Stomach (tissue), 9 donors: ENCODE results near the gene SETX. TPM values are rescaled to one million over a fixed set of nuclear protein-coding genes. Genes with fewer than 3 reads are reported as not detected.

Experiments used
- DNase-seq, 2 donors: peaks; one replicate each; pipeline versions ENCODE4 v3.0.0 to v3.0.0-alpha.2; 2013 to 2019
- H3K27ac ChIP-seq, 5 donors: fragments of 200-600 bp in 4 of 5; sonication (generic) in 4 of 5; one replicate each; pipeline ENCODE4 v1.5.1; 2013 to 2019; ENCODE audit warnings: mild to moderate bottlenecking in 1 of 5, moderate library complexity in 1 of 5
- H3K27me3 ChIP-seq, 3 donors: fragments of 200-600 bp; sonication (generic); one replicate each; pipeline ENCODE4 v1.5.1; 2017 to 2019; ENCODE audit warnings: mixed run types in 1 of 3
- H3K36me3 ChIP-seq, 4 donors: fragments of 200-600 bp; sonication (generic); 1 replicate in 3 of 4; 2 replicates in 1 of 4; pipeline ENCODE4 v1.5.1; 2016 to 2019
- H3K4me1 ChIP-seq, 4 donors: fragments of 200-600 bp; sonication (generic); one replicate each; pipeline ENCODE4 v1.5.1; 2016 to 2019
- H3K4me3 ChIP-seq, 4 donors: fragments of 200-600 bp; sonication (generic) in 3 of 4; one replicate each; pipeline ENCODE4 v1.5.1; 2016 to 2019; ENCODE audit warnings: mild to moderate bottlenecking in 1 of 4
- H3K9me3 ChIP-seq, 4 donors: fragments of 200-600 bp; sonication (generic); one replicate each; pipeline ENCODE4 v1.5.1; 2016 to 2019
- CTCF ChIP-seq, 7 experiments: fragments of 450-650 bp in 4 of 7; fragments of 200-600 bp in 3 of 7; sonication (generic) in 3 of 7; IDR thresholded peaks; one replicate each; pipeline ENCODE4 v1.5.1; 2016 to 2019; ENCODE audit warnings: antibody characterized with exemption in 7 of 7, control low read depth in 2 of 7, mild to moderate bottlenecking in 1 of 7
- EP300 ChIP-seq: sonication (generic); formaldehyde crosslinking; IDR thresholded peaks from one replicate; pipeline ENCODE4 v1.6.1; 2017; ENCODE audit warnings: antibody characterized with exemption
- POLR2A ChIP-seq, 4 donors: fragments of 450-650 bp; IDR thresholded peaks; one replicate each; pipeline ENCODE4 v1.6.1; 2016; ENCODE audit warnings: antibody characterized with exemption in 4 of 4, control low read depth in 2 of 4, mild to moderate bottlenecking in 1 of 4, moderate library complexity in 1 of 4
- POLR2AphosphoS5 ChIP-seq, 3 donors: sonication (generic); formaldehyde crosslinking; IDR thresholded peaks; one replicate each; pipeline ENCODE4 v1.6.1; 2016; ENCODE audit warnings: antibody characterized with exemption in 3 of 3
- WGBS, 5 donors: extraction: QIAGEN DNeasy Blood & Tissue Kit in 3 of 5; methylation state at CpG; one replicate each; pipeline versions ENCODE4 v1.1.5 to v1.1.7; 2013 to 2018; 5-methylcytosine and 5-hydroxymethylcytosine counted together
- intact Hi-C: fragments of 100-400 bp; cut with DNase I; formaldehyde crosslinking; loops from one replicate; pipeline ENCODE4 v1.15.1; 2023; ENCODE audit warnings: low total_unique reads
- polyA plus RNA-seq, 3 donors: library from polyadenylated mRNA; stranded (reverse); fragments of 200-250 nt; gene quantifications; one replicate each; pipeline ENCODE4 v1.2.3, GENCODE V29; 2013
- total RNA-seq, 5 donors: library from RNA; depleted of rRNA; stranded (reverse); fragments of >200 nt; gene quantifications; one replicate each; pipeline versions ENCODE4 v1.1.0 to v1.2.3, GENCODE V29; 2014 to 2016
- donor health status: healthy with polysubstance abuse.
- donor health status: Bipolar disorder and iron deficiency.
- donor health status: healthy.

SETX gene
- total and polyA plus RNA-seq, 8 donors, result 7.9 to 96.7 (median 34.6) TPM

- Histone ChIP-seq H3K27ac (no peak overlapping the region), H3K9me3 (no peaks in the 10 kb centered on the region), H3K4me1 (no peaks in the 10 kb centered on the region), H3K4me3 (no peak overlapping the region), H3K36me3 (peaks cover 79 to 100% (median 100%) of the 10 kb centered on the region in 4 donors), H3K27me3 (no peaks in the 10 kb centered on the region)
- intact Hi-C loops, result no loop called here
- WGBS, 5 donors, result 91 to 96% (median 92%) methylated on average over 11 of the region's 11 CpGs
- DNase-seq, result no peak
- no peak for TF ChIP-seq POLR2AphosphoS5 (IDR thresholded peaks at IDR 0.05)
- TF ChIP-seq CTCF (IDR thresholded peaks at IDR 0.05), result no peak
- no peak for TF ChIP-seq EP300
- TF ChIP-seq POLR2A (IDR thresholded peaks at IDR 0.05), result no peak
Measured at GRCh38 chr9:132391449-132391848, 36.7 kb upstream of the SETX start.

GRCh38 chr9:132390966-132391365 is 36.2 kb upstream of the SETX start:
- Histone ChIP-seq H3K4me3 (no peak overlapping the region), H3K4me1 (no peaks in the 10 kb centered on the region), H3K36me3 (peaks cover 79 to 100% (median 100%) of the 10 kb centered on the region in 4 donors), H3K9me3 (no peaks in the 10 kb centered on the region), H3K27ac (no peak overlapping the region), H3K27me3 (no peaks in the 10 kb centered on the region)
- DNase-seq, result no peak
- TF ChIP-seq POLR2A (IDR thresholded peaks at IDR 0.05) (no peak), CTCF (IDR thresholded peaks at IDR 0.05) (no peak), POLR2AphosphoS5 (IDR thresholded peaks at IDR 0.05) (no peak), EP300 (no peak)
- intact Hi-C loops, result no loop called here
- WGBS, 5 donors, result 76 to 80% (median 77%) methylated on average over 7 of the region's 7 CpGs

- Histone ChIP-seq H3K4me3 (no peak overlapping the region), H3K4me1 (no peaks in the 10 kb centered on the region), H3K36me3 (peaks cover 66 to 100% (median 99%) of the 10 kb centered on the region in 4 donors), H3K9me3 (no peaks in the 10 kb centered on the region), H3K27me3 (no peaks in the 10 kb centered on the region), H3K27ac (no peak overlapping the region)
- intact Hi-C loops, result no loop called here
- DNase-seq, result no peak
- WGBS, 5 donors, result 92 to 97% (median 96%) methylated on average over 7 of the region's 7 CpGs
- no peak for TF ChIP-seq EP300
- no peak for TF ChIP-seq POLR2AphosphoS5 (IDR thresholded peaks at IDR 0.05)
- no peak for TF ChIP-seq CTCF (IDR thresholded peaks at IDR 0.05)
Measured at GRCh38 chr9:132387133-132387532, 32.3 kb upstream of the SETX start.

GRCh38 chr9:132384376-132384775 is 29.6 kb upstream of the SETX start:
- H3K27me3 ChIP-seq, result no peaks in the 10 kb centered on the region
- no peak overlapping the region for H3K4me3 ChIP-seq
- no peaks in the 10 kb centered on the region for H3K9me3 ChIP-seq
- H3K27ac ChIP-seq, result no peak overlapping the region
- peaks cover 41 to 100% (median 99%) of the 10 kb centered on the region in 4 donors for H3K36me3 ChIP-seq
- DNase-seq, result no peak
- intact Hi-C loops, result no loop called here
- 88 to 94% (median 91%) methylated on average over 8 of the region's 8 CpGs for WGBS, 5 donors
- no peaks in the 10 kb centered on the region for H3K4me1 ChIP-seq
- TF ChIP-seq POLR2A (IDR thresholded peaks at IDR 0.05) (no peak), POLR2AphosphoS5 (IDR thresholded peaks at IDR 0.05) (no peak)

- no peak for DNase-seq
- 80 to 89% (median 86%) methylated on average over 10 of the region's 10 CpGs for WGBS, 5 donors
- TF ChIP-seq POLR2A (IDR thresholded peaks at IDR 0.05) (no peak), EP300 (no peak), CTCF (IDR thresholded peaks at IDR 0.05) (no peak), POLR2AphosphoS5 (IDR thresholded peaks at IDR 0.05) (no peak)
- peak overlapping the region in 1 of 5 donors; percentile 7 for H3K27ac ChIP-seq
- intact Hi-C loops, result no loop called here
- peaks cover 40 to 100% (median 99%) of the 10 kb centered on the region in 4 donors for H3K36me3 ChIP-seq
- H3K4me3 ChIP-seq, result no peak overlapping the region
- H3K27me3 ChIP-seq, result no peaks in the 10 kb centered on the region
- H3K4me1 ChIP-seq, result no peaks in the 10 kb centered on the region
- H3K9me3 ChIP-seq, result no peaks in the 10 kb centered on the region
Measured at GRCh38 chr9:132383462-132383883, 28.7 kb upstream of the SETX start.
